Measurements from ENCODE around the gene ERP27.

GRCh38 chr12:14871247-14871646 is 67.1 kb downstream of the ERP27 start:
- no peak for TF ChIP-seq HOXB5 (CRISPR knock-in tag; IDR thresholded peaks at IDR 0.05)
- no peak for TF ChIP-seq PBX3 (IDR thresholded peaks at IDR 0.05)
- TF ChIP-seq MAX (IDR thresholded peaks at IDR 0.05) = no peak
- TF ChIP-seq POLR2A (IDR thresholded peaks at IDR 0.05; ENCODE audit: low read length) = no peak
- TF ChIP-seq PHF8 (IDR thresholded peaks at IDR 0.05; ENCODE audit: borderline replicate concordance, low read depth) = no peak
- TF ChIP-seq BCL3 (IDR thresholded peaks at IDR 0.05) = no peak
- no peak for TF ChIP-seq HES2 (IDR thresholded peaks at IDR 0.05)
- TF ChIP-seq REST (IDR thresholded peaks at IDR 0.05) = no peak
- no peak for TF ChIP-seq CTCF (IDR thresholded peaks at IDR 0.05)

Data from A549 (cell line).